Measurements from ENCODE around the gene WNT5B. TPM values are rescaled to one million over a fixed set of nuclear protein-coding genes. Genes with fewer than 3 reads are reported as not detected.
A peak's percentile ranks its signal among the peaks of the same experiment; 100 is the strongest.

WNT5B gene
- total and polyA plus RNA-seq, 4 experiments from 2014 or later: 0.17 to 0.61 TPM; not detected in 2

GRCh38 chr12:1660304-1661187, 31.5 kb downstream of the WNT5B start:
- no peaks in the 10 kb centered on the region for H3K36me3 ChIP-seq (ENCODE audit: insufficient read depth, low read length)
- H3K4me3 ChIP-seq (ENCODE audit: low read length in 2 of 2): no peak overlapping the region
- ChIA-PET CTCF (ENCODE audit: partially characterized antibody) (interaction anchor here (0.9 to 18.3 kb wide), 8 partner anchors 8 to 341 kb away, joined by 3 to 612 read pairs (median 7); no protein-coding TSS in a partner anchor), POLR2A (ENCODE audit: partially characterized antibody) (interaction anchor here (1.8 to 3.7 kb wide), 5 partner anchors 7 to 333 kb away, joined by 5 to 29 read pairs (median 12); partner anchors contain the start of gene ADIPOR2)
- intact Hi-C loops (cut with micrococcal nuclease): loop anchor here (1.0 to 10.0 kb wide), 3 partner anchors 30 to 344 kb away; partner anchors contain the start of gene DCP1B
- no peaks in the 10 kb centered on the region for H3K9me3 Mint-ChIP-seq
- peak overlapping the region; percentile 72 to 94 (median 84) for H3K27ac Mint-ChIP-seq
- no peaks in the 10 kb centered on the region for H3K9me3 ChIP-seq (ENCODE audit: control insufficient read depth in 1 of 2, low read length in 2 of 2)
- peaks cover 15 to 47% (median 20%) of the 10 kb centered on the region in 4 donors for H3K4me1 Mint-ChIP-seq
- peak; percentile 57 to 91 (median 66) for DNase-seq
- H3K4me1 ChIP-seq (ENCODE audit: insufficient read depth, low read length): peaks cover 8% of the 10 kb centered on the region
- H3K27me3 Mint-ChIP-seq: no peaks in the 10 kb centered on the region
- no peaks in the 10 kb centered on the region for H3K36me3 Mint-ChIP-seq
- peak overlapping the region; percentile 35 for H3K27ac ChIP-seq (ENCODE audit: low read depth, low read length)
- no peaks in the 10 kb centered on the region for H3K27me3 ChIP-seq (ENCODE audit: insufficient read depth, low read length)
- H3K4me3 Mint-ChIP-seq: peak overlapping the region in 7 of 8 donors; percentile 7 to 82 (median 38)

- no peaks in the 10 kb centered on the region for H3K27me3 Mint-ChIP-seq
- POLR2A ChIA-PET (ENCODE audit: partially characterized antibody): interaction anchor here (0.6 to 3.7 kb wide), 17 partner anchors 9 to 1054 kb away, joined by 3 to 32 read pairs (median 4); partner anchors contain the start of genes ADIPOR2, CACNA2D4 and FBXL14
- CTCF ChIA-PET (ENCODE audit: partially characterized antibody): interaction anchor here (0.6 to 18.3 kb wide), 7 partner anchors 9 to 340 kb away, joined by 3 to 612 read pairs (median 9); partner anchors contain the start of gene ADIPOR2
- intact Hi-C loops (cut with micrococcal nuclease): loop anchor here (1.0 to 10.0 kb wide), 3 partner anchors 29 to 343 kb away; partner anchors contain the start of gene DCP1B
- no peaks in the 10 kb centered on the region for H3K36me3 Mint-ChIP-seq
- H3K27ac Mint-ChIP-seq: peak overlapping the region; percentile 88 to 93 (median 91)
- H3K4me3 Mint-ChIP-seq: peak overlapping the region; percentile 72 to 84 (median 82)
- no peaks in the 10 kb centered on the region for H3K9me3 Mint-ChIP-seq
- H3K9me3 ChIP-seq (ENCODE audit: control insufficient read depth in 1 of 2, low read length in 2 of 2): no peaks in the 10 kb centered on the region
- H3K27ac ChIP-seq (ENCODE audit: low read depth, low read length): no peak overlapping the region
- no peaks in the 10 kb centered on the region for H3K27me3 ChIP-seq (ENCODE audit: insufficient read depth, low read length)
- H3K36me3 ChIP-seq (ENCODE audit: insufficient read depth, low read length): no peaks in the 10 kb centered on the region
- H3K4me1 ChIP-seq (ENCODE audit: insufficient read depth, low read length): peaks cover 16% of the 10 kb centered on the region
- H3K4me1 Mint-ChIP-seq: peaks cover 22 to 55% (median 29%) of the 10 kb centered on the region in 4 donors
- peak; percentile 84 to 92 (median 90) for DNase-seq
- peak overlapping the region in 1 of 2 donors; percentile 49 for H3K4me3 ChIP-seq (ENCODE audit: low read length in 2 of 2)
These were observed 32.7 kb downstream of the WNT5B start for GRCh38 chr12:1661553-1662335.

- Histone ChIP-seq H3K27ac (ENCODE audit: low read depth, low read length) (no peak overlapping the region), H3K4me3 (ENCODE audit: low read length in 2 of 2) (no peak overlapping the region), H3K27me3 (ENCODE audit: insufficient read depth, low read length) (no peaks in the 10 kb centered on the region), H3K36me3 (ENCODE audit: insufficient read depth, low read length) (no peaks in the 10 kb centered on the region), H3K4me1 (ENCODE audit: insufficient read depth, low read length) (peaks cover 24% of the 10 kb centered on the region), H3K9me3 (ENCODE audit: control insufficient read depth in 1 of 2, low read length in 2 of 2) (no peaks in the 10 kb centered on the region)
- DNase-seq: peak; percentile 38 to 59 (median 41)
- Mint-ChIP-seq H3K27ac (peak overlapping the region; percentile 68 to 95 (median 94)), H3K4me1 (peaks cover 30 to 64% (median 39%) of the 10 kb centered on the region in 4 donors), H3K4me3 (peak overlapping the region; percentile 72 to 88 (median 81)), H3K27me3 (no peaks in the 10 kb centered on the region), H3K9me3 (no peaks in the 10 kb centered on the region), H3K36me3 (no peaks in the 10 kb centered on the region)
- intact Hi-C loops (cut with micrococcal nuclease): loop anchor here (10.0 kb wide), 1 partner anchor 342 kb away; the partner anchor contains the start of gene DCP1B
- ChIA-PET POLR2A (ENCODE audit: partially characterized antibody) (interaction anchor here (0.6 to 3.7 kb wide), 10 partner anchors 8 to 277 kb away, joined by 3 to 32 read pairs (median 8); partner anchors contain the start of genes ADIPOR2 and FBXL14), CTCF (ENCODE audit: partially characterized antibody) (interaction anchor here (0.6 to 18.3 kb wide), 4 partner anchors 15 to 277 kb away, joined by 3 to 612 read pairs (median 20); partner anchors contain the start of gene ADIPOR2)
These were observed 33.9 kb downstream of the WNT5B start for GRCh38 chr12:1662761-1663439.

GRCh38 chr12:1663440-1664132, 34.6 kb downstream of the WNT5B start:
- POLR2A ChIA-PET (ENCODE audit: partially characterized antibody): interaction anchor here (2.5 kb wide), 1 partner anchor 26 kb away, joined by 9 read pairs; the partner anchor contains the start of gene ADIPOR2
- Histone ChIP-seq H3K36me3 (ENCODE audit: insufficient read depth, low read length) (no peaks in the 10 kb centered on the region), H3K27ac (ENCODE audit: low read depth, low read length) (no peak overlapping the region), H3K4me3 (ENCODE audit: low read length in 2 of 2) (no peak overlapping the region), H3K4me1 (ENCODE audit: insufficient read depth, low read length) (peaks cover 27% of the 10 kb centered on the region), H3K9me3 (ENCODE audit: control insufficient read depth in 1 of 2, low read length in 2 of 2) (no peaks in the 10 kb centered on the region), H3K27me3 (ENCODE audit: insufficient read depth, low read length) (no peaks in the 10 kb centered on the region)
- Mint-ChIP-seq H3K4me1 (peaks cover 34 to 70% (median 44%) of the 10 kb centered on the region in 4 donors), H3K9me3 (no peaks in the 10 kb centered on the region), H3K36me3 (no peaks in the 10 kb centered on the region), H3K4me3 (peak overlapping the region; percentile 27 to 88 (median 80)), H3K27me3 (no peaks in the 10 kb centered on the region), H3K27ac (peak overlapping the region; percentile 83 to 95 (median 94))
- CTCF ChIA-PET (ENCODE audit: partially characterized antibody): no interaction called here
- DNase-seq: no peak
- intact Hi-C loops (cut with micrococcal nuclease): loop anchor here (10.0 kb wide), 1 partner anchor 341 kb away; the partner anchor contains the start of gene DCP1B

GRCh38 chr12:1665366-1665765, 36.3 kb downstream of the WNT5B start:
- intact Hi-C loops (cut with micrococcal nuclease): loop anchor here (10.0 kb wide), 1 partner anchor 339 kb away; the partner anchor contains the start of gene DCP1B
- POLR2A ChIA-PET (ENCODE audit: partially characterized antibody): interaction anchor here (1.0 to 2.5 kb wide), 2 partner anchors 25 to 32 kb away, joined by 3 to 9 read pairs; partner anchors contain the start of gene ADIPOR2
- Histone ChIP-seq H3K4me3 (ENCODE audit: low read length in 2 of 2) (no peak overlapping the region), H3K4me1 (ENCODE audit: insufficient read depth, low read length) (peaks cover 35% of the 10 kb centered on the region), H3K36me3 (ENCODE audit: insufficient read depth, low read length) (no peaks in the 10 kb centered on the region), H3K27me3 (ENCODE audit: insufficient read depth, low read length) (no peaks in the 10 kb centered on the region), H3K9me3 (ENCODE audit: control insufficient read depth in 1 of 2, low read length in 2 of 2) (no peaks in the 10 kb centered on the region), H3K27ac (ENCODE audit: low read depth, low read length) (no peak overlapping the region)
- no peak for DNase-seq
- H3K4me3 Mint-ChIP-seq: peak overlapping the region in 1 of 8 donors; percentile 57
- CTCF ChIA-PET (ENCODE audit: partially characterized antibody): interaction anchor here (1.5 to 1.6 kb wide), 2 partner anchors 12 to 125 kb away, joined by 6 to 8 read pairs; no protein-coding TSS in a partner anchor
- H3K36me3 Mint-ChIP-seq: no peaks in the 10 kb centered on the region
- H3K4me1 Mint-ChIP-seq: peaks cover 40 to 70% (median 49%) of the 10 kb centered on the region in 4 donors
- H3K27ac Mint-ChIP-seq: peak overlapping the region in 4 of 7 donors; percentile 55 to 93 (median 72)
- no peaks in the 10 kb centered on the region for H3K27me3 Mint-ChIP-seq
- no peaks in the 10 kb centered on the region for H3K9me3 Mint-ChIP-seq
